ENCODE data around the gene RPL6.

GRCh38 chr12:112421363-112421762 lies 12.0 kb upstream of the RPL6 start:
- TF ChIP-seq CTCF (IDR thresholded peaks at IDR 0.05) (no peak), POLR2A (IDR thresholded peaks at IDR 0.05) (no peak), POLR2AphosphoS5 (IDR thresholded peaks at IDR 0.05) (no peak)
